GM19324 (cell line): ENCODE measurements around the gene TRIM22.
"Not testable (repeated sequence)": the region's sequence is repeated elsewhere in the genome, so short reads cannot be mapped to it uniquely, and the experiment has no call there.

Source experiments
- ATAC-seq: cut with Tn5 transposase; IDR thresholded peaks from one replicate; pipeline ENCODE4 v1.9.1; 2021; ENCODE audit warnings: mild to moderate bottlenecking, moderate library complexity; ENCODE audit not compliant: unreplicated experiment, low FRiP score

TRIM22 gene

GRCh38 chr11:5690736-5691135 lies 1.1 kb downstream of the TRIM22 start:
- ATAC-seq, result no peak

- not testable (repeated sequence) for ATAC-seq
Measured at GRCh38 chr11:5691238-5691963, 1.8 kb downstream of the TRIM22 start.

GRCh38 chr11:5691964-5692361 lies 2.4 kb downstream of the TRIM22 start:
- no peak for ATAC-seq

GRCh38 chr11:5694642-5695041 lies 5.1 kb downstream of the TRIM22 start:
- ATAC-seq, result no peak

GRCh38 chr11:5695580-5695979 lies 6.0 kb downstream of the TRIM22 start:
- no peak for ATAC-seq

- no peak for ATAC-seq
Measured at GRCh38 chr11:5696210-5696609, 6.6 kb downstream of the TRIM22 start.

- ATAC-seq, result no peak
Measured at GRCh38 chr11:5698281-5698680, 8.7 kb downstream of the TRIM22 start.

- no peak for ATAC-seq
Measured at GRCh38 chr11:5700421-5701054, 10.9 kb downstream of the TRIM22 start.

GRCh38 chr11:5701055-5701577 lies 11.5 kb downstream of the TRIM22 start:
- no peak for ATAC-seq

GRCh38 chr11:5703741-5704536 lies 14.3 kb downstream of the TRIM22 start:
- ATAC-seq, result peak; percentile 82

- ATAC-seq, result no peak
Measured at GRCh38 chr11:5705688-5706087, 16.1 kb downstream of the TRIM22 start.

GRCh38 chr11:5712507-5712906 lies 22.9 kb downstream of the TRIM22 start:
- no peak for ATAC-seq

GRCh38 chr11:5713695-5714094 lies 24.1 kb downstream of the TRIM22 start:
- ATAC-seq, result no peak

- ATAC-seq, result not testable (repeated sequence)
Measured at GRCh38 chr11:5716518-5716917, 26.9 kb downstream of the TRIM22 start.

- no peak for ATAC-seq
Measured at GRCh38 chr11:5719703-5720495, 30.3 kb downstream of the TRIM22 start.

GRCh38 chr11:5722622-5723021 lies 33.0 kb downstream of the TRIM22 start:
- ATAC-seq, result no peak

- no peak for ATAC-seq
Measured at GRCh38 chr11:5726351-5726750, 36.8 kb downstream of the TRIM22 start.

GRCh38 chr11:5727691-5728090 lies 38.1 kb downstream of the TRIM22 start:
- ATAC-seq, result no peak

- no peak for ATAC-seq
Measured at GRCh38 chr11:5736396-5736795, 46.8 kb downstream of the TRIM22 start, which contains the start of gene OR56B1. Gene OR56B1, plus strand, starts transcription at chr11:5736448. Its CDS starts 69 bp downstream, at chr11:5736517.

GRCh38 chr11:5737091-5737490 lies 47.5 kb downstream of the TRIM22 start:
- ATAC-seq, result no peak
